GM19468 (cell line): Measurements from ENCODE around the gene FAM47E.

ENCODE experiments used
- ATAC-seq: cut with Tn5 transposase; IDR thresholded peaks from one replicate; pipeline ENCODE4 v1.9.1; 2021; ENCODE audit warnings: mild to moderate bottlenecking, moderate library complexity, moderate number of reproducible peaks; ENCODE audit not compliant: unreplicated experiment; ENCODE audit errors: extremely low read depth

The FAM47E gene

DNA sequence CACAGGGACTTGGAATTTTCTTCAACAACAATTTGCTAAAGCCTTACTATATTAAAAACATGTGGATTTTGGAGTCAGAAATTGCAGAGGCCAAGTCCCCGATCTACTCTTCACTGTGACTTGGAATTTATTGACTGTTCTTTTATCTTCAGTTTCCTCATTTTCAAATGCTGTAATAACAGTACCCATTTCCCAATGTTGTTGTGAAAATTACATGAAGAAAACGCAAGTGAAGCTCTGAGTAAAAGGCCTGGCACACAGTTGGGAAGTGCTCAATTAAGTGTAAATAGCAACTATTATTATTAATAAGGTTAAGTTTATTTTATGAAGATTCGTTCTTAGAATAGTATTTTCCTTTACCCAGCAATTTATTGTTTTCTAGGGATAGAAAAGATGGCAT is 70.7 kb downstream of the FAM47E start:
- no peak for ATAC-seq

DNA sequence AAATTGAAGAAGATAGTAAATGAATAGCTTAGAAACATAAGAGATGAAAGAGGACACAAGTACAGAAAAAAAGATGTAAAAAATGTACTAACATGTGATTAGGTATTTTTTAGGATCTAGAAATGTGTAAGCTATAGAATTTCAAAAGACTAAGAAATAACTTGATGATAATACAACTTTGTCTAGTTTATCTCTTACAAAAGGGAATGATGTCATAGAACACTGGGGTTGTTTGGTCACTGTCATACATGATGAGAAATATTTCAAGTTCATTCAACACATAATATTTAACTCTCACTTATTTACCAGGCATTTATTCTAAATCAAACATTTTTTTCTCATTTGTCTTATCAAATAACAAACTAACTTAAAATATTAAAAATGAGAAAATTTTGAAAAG is 73.6 kb downstream of the FAM47E start:
- ATAC-seq, result no peak

DNA sequence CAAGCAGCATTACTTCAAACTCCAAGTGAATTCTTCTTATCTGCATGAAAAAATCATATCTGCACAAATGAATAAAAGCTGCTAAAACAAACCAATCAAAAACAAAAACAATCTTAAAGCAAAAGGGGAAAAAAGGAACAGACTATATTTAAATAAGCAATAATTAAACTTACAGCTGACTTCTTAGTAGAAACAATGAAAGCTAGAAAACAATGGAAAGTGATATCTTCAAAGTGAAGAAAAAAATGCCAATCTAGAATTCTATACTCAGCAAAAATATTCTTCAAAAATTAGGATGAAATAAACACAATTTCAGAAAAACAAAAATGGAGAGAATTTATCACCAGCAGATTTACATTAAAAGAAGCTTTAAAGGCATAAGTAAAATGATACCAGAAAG is 75.0 kb downstream of the FAM47E start:
- ATAC-seq, result no peak
